Activated T-helper 17 cell treated with anti-CD3 and anti-CD28 coated beads, Interleukin-2, amount 50 U/mL, for 72 hours (primary cell): ENCODE results near the gene COX11. TPM values are rescaled to one million over a fixed set of nuclear protein-coding genes. Genes with fewer than 3 reads are reported as not detected.

Experiments
- ATAC-seq: fragments of 150-1000 bp; cut with Tn5 transposase; replicated peaks from 2 replicates; pipeline ENCODE4 v1.10.0; 2021; ENCODE audit warnings: mild to moderate bottlenecking, moderate library complexity
- H3K27ac Mint-ChIP-seq: one replicate; pipeline ENCODE4 v1.8.0; 2022; ENCODE audit warnings: mixed read lengths
- H3K27me3 Mint-ChIP-seq: one replicate; pipeline ENCODE4 v1.8.0; 2022; ENCODE audit warnings: mixed read lengths
- H3K36me3 Mint-ChIP-seq: one replicate; pipeline ENCODE4 v1.8.0; 2022; ENCODE audit warnings: low read depth, mild to moderate bottlenecking, mixed read lengths
- H3K4me1 Mint-ChIP-seq: one replicate; pipeline ENCODE4 v1.8.0; 2022; ENCODE audit warnings: mixed read lengths
- H3K4me3 Mint-ChIP-seq: one replicate; pipeline ENCODE4 v1.8.0; 2022; ENCODE audit warnings: mild to moderate bottlenecking, mixed read lengths
- H3K9me3 Mint-ChIP-seq: one replicate; pipeline ENCODE4 v1.8.0; 2022; ENCODE audit warnings: mixed read lengths
- total RNA-seq, 2 donors: library from RNA; stranded (reverse); gene quantifications; one replicate each; pipeline ENCODE4 v1.2.3, GENCODE V29; 2022

Gene COX11
- total RNA-seq, 2 donors from 2014 or later: 24.5 to 47.8 TPM

DNA sequence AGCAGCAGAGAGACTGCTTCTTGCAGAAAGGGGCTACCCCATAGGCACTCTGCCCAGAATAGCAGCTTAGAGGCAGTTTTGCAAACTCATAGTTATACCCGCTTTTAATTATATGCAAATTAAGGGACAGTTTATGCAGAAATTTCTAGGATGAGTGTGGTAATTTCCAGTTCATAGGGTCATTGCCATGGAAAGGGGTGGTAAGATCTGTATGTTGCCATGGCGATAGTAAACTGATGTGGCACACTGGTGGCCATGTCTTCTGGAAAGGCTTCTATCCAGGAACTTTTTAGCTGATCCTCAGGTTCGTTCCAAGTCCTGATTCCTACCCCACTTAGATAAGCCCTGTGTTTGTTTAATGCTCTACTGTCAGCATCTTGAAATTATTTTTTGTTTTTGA is 6.3 kb upstream of the COX11 start:
- ATAC-seq: no peak
- H3K27me3 Mint-ChIP-seq: no peaks in the 10 kb centered on the region
- H3K4me1 Mint-ChIP-seq: no peaks in the 10 kb centered on the region
- no peak overlapping the region for H3K27ac Mint-ChIP-seq
- H3K9me3 Mint-ChIP-seq: no peaks in the 10 kb centered on the region
- no peak overlapping the region for H3K4me3 Mint-ChIP-seq
- no peaks in the 10 kb centered on the region for H3K36me3 Mint-ChIP-seq

DNA sequence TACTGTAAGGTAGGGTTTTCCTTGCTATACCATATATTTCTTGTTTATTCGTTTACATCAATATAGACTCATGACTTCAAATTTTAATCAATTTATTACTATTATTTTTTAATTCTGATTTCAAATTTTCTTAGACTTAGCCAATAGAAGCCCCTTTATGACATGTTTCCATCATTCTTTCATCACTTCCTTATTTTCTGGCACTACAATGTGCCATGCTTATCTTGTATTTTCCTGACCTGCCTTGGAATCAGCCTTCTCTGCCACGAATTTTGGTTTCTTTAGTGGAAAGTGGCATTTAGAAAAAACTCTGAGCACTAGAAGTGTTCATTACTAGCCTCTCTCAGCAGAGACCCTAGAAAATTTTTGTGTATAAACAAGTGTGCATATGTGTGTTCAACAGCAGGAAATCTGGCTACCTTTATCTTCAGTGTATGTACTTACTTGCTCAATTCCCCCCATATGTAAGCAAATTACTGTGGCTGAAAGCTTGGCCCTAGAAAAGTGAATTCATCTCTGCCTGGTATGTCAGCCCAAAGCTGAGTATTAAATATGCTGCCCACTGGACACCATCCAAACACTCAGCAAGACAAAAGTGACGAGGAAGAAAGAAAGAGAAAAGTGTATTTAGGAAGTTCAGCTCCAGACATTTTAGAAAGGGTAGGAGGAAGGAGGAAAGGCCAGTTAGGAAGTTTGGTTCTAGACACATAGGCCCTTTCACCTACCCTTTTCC is 4.1 kb upstream of the COX11 start:
- Mint-ChIP-seq H3K27me3 (no peaks in the 10 kb centered on the region), H3K4me1 (no peaks in the 10 kb centered on the region), H3K27ac (no peak overlapping the region), H3K9me3 (no peaks in the 10 kb centered on the region), H3K36me3 (no peaks in the 10 kb centered on the region), H3K4me3 (no peak overlapping the region)
- ATAC-seq: no peak

DNA sequence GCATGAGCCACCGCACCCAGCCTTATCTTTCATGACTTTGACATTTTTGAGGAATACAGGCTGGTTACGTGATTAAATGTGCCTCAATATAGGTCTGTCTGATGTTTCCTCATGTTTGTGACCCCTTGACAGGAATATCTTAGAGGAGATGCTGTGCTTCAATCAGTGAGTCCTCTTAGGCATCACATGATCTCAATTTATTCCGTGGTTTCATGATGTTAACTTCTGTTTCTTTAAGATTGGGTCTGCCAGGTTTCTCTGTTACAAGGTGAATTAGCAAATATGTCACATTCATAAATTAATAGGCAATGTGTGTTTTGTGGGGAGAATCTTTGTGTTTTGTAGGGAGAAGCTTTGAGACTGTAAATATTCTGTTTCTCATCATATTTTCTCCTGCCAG is 3.4 kb upstream of the COX11 start:
- Mint-ChIP-seq H3K4me1 (no peaks in the 10 kb centered on the region), H3K27ac (no peak overlapping the region), H3K9me3 (no peaks in the 10 kb centered on the region), H3K36me3 (no peaks in the 10 kb centered on the region), H3K27me3 (no peaks in the 10 kb centered on the region), H3K4me3 (no peak overlapping the region)
- no peak for ATAC-seq

DNA sequence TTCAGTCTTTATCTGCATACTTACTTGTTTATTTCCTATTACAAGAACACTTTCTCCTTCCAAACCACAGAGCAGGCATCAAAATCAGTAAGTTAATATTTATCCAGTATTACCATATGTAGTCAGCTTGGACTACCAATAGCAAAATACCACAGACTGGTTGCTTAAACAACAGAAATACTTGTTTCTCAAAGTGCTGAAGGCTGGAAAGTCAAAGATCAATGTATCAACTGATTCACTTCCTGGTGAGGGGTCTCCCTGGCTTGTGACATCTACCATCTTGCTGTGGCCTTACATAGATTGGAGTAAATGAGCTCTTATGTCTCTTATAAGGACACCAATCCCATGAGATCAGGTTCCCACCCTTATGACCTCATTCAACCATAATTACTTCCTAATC is 2.7 kb upstream of the COX11 start:
- no peaks in the 10 kb centered on the region for H3K9me3 Mint-ChIP-seq
- no peak overlapping the region for H3K27ac Mint-ChIP-seq
- no peak overlapping the region for H3K4me3 Mint-ChIP-seq
- no peaks in the 10 kb centered on the region for H3K36me3 Mint-ChIP-seq
- no peak for ATAC-seq
- no peaks in the 10 kb centered on the region for H3K27me3 Mint-ChIP-seq
- peaks cover 6% of the 10 kb centered on the region for H3K4me1 Mint-ChIP-seq

DNA sequence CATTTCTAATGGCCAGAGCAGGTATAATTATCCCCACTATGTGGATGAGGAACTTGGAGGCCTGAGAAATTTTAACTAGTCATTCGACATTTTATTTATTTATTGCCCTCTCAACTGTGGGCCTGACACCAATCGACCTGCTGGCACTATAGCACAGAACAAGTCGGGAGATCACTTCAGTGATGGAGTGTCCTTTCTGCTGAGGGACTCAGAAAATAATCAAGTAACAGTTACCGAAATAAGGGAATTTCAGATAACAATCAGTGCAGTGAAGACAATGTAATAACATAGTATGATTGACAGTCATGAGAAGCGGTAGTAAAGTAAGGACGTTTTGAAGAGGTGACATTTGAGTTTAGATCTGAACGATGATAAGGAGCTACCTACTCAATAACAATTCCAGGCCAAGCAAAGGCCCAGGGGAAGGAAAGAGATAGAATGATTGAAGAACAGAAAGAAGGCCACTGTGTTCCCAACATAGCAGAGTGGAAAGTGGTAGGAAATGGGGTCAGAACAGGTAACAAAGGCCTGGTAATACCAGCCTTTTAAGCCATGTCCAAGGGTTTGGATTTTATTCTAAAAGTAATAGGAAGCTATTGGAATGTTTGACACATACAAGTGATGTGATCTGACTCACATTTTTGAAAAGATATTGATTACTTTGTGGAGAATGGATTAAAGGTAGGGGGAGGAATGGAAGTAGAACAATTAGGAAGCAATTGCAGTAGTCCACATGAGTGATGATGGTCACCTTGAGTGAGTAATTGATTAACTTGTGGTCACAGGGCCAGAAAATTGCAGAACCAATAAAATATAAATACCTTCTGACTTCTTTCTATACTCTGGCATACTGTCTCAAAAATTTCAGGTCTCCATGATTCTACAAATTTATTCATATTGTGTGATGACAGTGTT is 1.5 kb upstream of the COX11 start:
- no peak overlapping the region for H3K4me3 Mint-ChIP-seq
- no peak overlapping the region for H3K27ac Mint-ChIP-seq
- H3K4me1 Mint-ChIP-seq: peaks cover 6% of the 10 kb centered on the region
- H3K27me3 Mint-ChIP-seq: no peaks in the 10 kb centered on the region
- ATAC-seq: no peak
- no peaks in the 10 kb centered on the region for H3K9me3 Mint-ChIP-seq
- H3K36me3 Mint-ChIP-seq: peaks cover 12% of the 10 kb centered on the region

DNA sequence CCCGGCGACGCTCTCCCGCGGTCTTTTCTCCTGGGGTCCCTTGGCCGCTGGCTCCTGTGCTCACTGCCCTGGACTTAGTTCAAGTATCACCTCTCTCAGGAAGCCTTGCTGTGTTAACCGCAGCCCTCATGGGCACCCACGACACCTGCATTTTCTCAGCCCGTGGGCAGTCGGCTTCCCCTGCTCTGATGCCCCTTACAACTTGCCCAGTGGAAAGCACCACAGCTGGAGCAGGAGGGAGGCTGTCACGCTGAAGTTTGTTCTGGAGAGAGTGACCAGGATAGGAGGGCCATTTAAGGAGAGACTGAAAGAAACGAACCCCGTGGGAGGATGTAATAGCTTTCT is 506 bp upstream of the COX11 start:
- ATAC-seq: peak; percentile 44

DNA sequence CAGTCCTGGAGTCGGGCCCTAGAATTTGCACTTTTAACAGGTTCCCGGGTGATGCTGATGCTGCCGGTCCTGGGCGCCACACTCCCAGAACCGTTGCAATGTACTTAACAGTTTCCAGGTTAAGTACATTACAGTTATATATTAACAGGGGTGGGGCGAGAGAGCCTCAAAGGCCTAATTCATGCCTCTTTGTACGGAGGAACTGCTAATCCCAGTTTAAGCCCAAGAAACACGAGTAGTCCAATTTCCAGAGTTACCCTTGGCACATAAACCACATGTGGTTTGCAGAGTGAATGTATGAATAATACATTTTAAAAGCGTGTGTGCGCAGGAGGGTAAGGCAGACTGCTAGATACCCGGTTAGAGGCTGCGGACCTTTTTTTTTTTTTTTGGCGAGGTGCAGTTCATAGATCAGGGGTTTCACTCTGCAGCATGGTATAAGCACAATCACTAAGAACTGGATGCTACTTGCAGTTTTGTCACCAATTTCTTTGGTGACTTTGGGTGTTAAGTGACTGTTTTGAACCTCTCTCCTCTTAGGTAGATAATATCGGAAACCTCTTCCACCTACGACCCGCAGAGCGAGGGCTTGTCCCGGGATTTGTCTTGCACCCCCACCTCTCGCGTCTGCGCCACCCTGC is 713 bp downstream of the COX11 start:
- peaks cover 6% of the 10 kb centered on the region for H3K4me1 Mint-ChIP-seq
- peaks cover 34% of the 10 kb centered on the region for H3K36me3 Mint-ChIP-seq
- peak; percentile 37 for ATAC-seq
- H3K27ac Mint-ChIP-seq: no peak overlapping the region
- no peaks in the 10 kb centered on the region for H3K9me3 Mint-ChIP-seq
- H3K27me3 Mint-ChIP-seq: no peaks in the 10 kb centered on the region
- no peak overlapping the region for H3K4me3 Mint-ChIP-seq

More for the DNA sequence above, 506 bp upstream of the COX11 start:
- Mint-ChIP-seq H3K27ac (no peak overlapping the region), H3K36me3 (peaks cover 22% of the 10 kb centered on the region), H3K4me3 (no peak overlapping the region), H3K27me3 (no peaks in the 10 kb centered on the region), H3K9me3 (no peaks in the 10 kb centered on the region), H3K4me1 (peaks cover 6% of the 10 kb centered on the region)

DNA sequence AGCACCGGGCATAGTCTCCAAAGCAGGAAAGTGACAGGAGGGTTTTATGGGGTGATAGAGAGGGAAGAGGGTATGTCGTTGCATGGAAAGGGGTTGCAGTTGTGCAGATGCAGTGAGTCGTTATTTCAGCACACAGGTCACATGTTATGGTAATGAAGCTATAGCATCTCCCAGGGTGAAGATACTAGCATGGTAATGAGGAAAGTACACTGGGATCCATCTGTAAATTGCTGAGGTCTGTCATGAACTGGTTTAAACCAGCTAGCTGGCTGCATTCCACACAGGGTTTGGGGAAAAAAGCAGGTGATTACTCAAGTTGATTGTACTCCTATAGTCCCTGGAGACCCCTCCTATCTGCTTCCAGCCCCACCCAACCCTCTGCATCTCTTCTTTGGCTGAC is 11.7 kb downstream of the COX11 start:
- Mint-ChIP-seq H3K9me3 (no peaks in the 10 kb centered on the region), H3K36me3 (peaks cover 44% of the 10 kb centered on the region), H3K4me3 (no peak overlapping the region), H3K27me3 (no peaks in the 10 kb centered on the region), H3K27ac (no peak overlapping the region), H3K4me1 (no peaks in the 10 kb centered on the region)
- no peak for ATAC-seq

DNA sequence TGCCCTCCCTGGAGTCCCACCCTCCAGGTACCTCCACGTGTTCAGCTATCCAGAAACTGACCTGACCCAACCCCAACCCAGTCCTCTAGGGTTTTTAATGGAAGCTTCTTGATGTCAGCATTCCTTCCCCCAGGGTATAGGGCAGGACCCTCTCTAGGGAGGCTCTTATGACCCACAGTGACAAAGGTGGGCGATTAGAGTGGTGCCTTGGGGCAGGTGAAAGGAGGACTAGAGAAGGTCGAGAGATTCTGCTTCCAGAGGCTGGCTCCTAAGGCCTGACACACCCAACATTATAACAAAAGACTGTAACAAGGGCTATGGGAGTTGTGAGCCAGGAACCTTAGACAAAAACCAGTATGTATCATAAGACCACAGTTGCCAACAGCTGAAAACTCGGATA is 17.2 kb downstream of the COX11 start:
- Mint-ChIP-seq H3K4me3 (no peak overlapping the region), H3K36me3 (no peaks in the 10 kb centered on the region), H3K9me3 (no peaks in the 10 kb centered on the region), H3K27me3 (peaks cover 11% of the 10 kb centered on the region), H3K27ac (no peak overlapping the region), H3K4me1 (peaks cover 4% of the 10 kb centered on the region)
- ATAC-seq: no peak

DNA sequence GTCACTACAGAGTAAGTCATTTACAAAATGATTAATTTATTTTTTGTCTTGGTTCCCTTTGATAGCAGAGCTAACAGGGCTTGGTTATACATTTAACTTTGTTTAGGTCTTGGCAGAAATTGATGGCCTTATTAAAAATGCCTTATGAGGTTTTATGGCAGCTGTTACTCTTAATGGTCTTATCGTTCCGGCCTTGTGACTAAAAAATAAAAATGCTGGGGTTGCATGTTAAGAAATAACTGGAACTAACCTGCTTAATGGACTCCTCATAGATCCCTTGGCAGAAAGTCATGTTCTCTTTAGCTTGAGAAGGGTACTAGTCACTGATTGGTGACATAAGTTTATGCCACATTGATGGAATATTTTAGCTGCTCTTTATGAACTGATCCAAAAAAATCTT is 18.3 kb downstream of the COX11 start:
- H3K4me1 Mint-ChIP-seq: peaks cover 4% of the 10 kb centered on the region
- no peak overlapping the region for H3K4me3 Mint-ChIP-seq
- H3K27me3 Mint-ChIP-seq: peaks cover 11% of the 10 kb centered on the region
- H3K27ac Mint-ChIP-seq: no peak overlapping the region
- H3K36me3 Mint-ChIP-seq: no peaks in the 10 kb centered on the region
- no peak for ATAC-seq
- H3K9me3 Mint-ChIP-seq: no peaks in the 10 kb centered on the region

DNA sequence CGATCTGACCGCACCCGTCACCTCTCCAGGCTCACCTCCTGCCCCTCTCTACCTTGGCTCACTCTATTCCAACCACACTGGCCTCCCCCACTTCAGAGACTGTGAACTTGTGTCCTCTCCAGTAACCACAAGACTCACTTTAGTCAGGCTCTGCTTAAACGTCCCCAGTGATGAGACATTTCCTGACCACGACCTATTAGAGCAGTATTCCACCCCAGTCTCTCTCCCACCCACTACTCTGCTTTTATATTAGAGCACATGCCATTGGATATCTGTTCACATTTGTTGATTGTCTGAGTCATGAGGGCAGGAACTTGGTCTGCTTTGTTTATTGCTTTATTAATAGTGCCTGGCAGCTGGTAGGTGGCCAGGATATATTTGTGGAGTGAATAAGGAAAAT is 20.1 kb downstream of the COX11 start:
- H3K27ac Mint-ChIP-seq: peak overlapping the region; percentile 28
- H3K36me3 Mint-ChIP-seq: no peaks in the 10 kb centered on the region
- peak; percentile 34 for ATAC-seq
- no peak overlapping the region for H3K4me3 Mint-ChIP-seq
- H3K9me3 Mint-ChIP-seq: no peaks in the 10 kb centered on the region
- peaks cover 11% of the 10 kb centered on the region for H3K27me3 Mint-ChIP-seq
- peaks cover 4% of the 10 kb centered on the region for H3K4me1 Mint-ChIP-seq

DNA sequence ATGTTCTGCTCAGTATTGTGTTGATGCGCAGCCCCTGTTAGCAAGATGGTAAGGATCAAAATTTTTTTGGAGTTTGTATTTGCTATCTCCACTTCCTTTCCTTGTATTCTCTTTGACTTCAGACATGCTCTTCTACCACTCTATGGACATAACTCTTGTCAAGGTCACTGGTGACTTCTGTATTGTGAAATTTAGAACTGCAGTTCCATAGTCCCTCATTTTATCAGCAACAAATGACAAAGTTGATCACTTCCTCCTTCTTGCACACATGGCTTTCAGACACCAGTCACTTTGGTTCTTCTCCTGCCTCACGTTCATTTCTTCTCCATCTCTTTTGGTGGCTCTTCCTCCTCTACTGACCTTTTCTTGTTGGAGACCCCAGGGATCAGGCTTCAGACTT is 21.1 kb downstream of the COX11 start:
- no peaks in the 10 kb centered on the region for H3K36me3 Mint-ChIP-seq
- H3K4me1 Mint-ChIP-seq: peaks cover 4% of the 10 kb centered on the region
- H3K27me3 Mint-ChIP-seq: peaks cover 11% of the 10 kb centered on the region
- no peaks in the 10 kb centered on the region for H3K9me3 Mint-ChIP-seq
- H3K4me3 Mint-ChIP-seq: no peak overlapping the region
- no peak overlapping the region for H3K27ac Mint-ChIP-seq
- ATAC-seq: no peak

DNA sequence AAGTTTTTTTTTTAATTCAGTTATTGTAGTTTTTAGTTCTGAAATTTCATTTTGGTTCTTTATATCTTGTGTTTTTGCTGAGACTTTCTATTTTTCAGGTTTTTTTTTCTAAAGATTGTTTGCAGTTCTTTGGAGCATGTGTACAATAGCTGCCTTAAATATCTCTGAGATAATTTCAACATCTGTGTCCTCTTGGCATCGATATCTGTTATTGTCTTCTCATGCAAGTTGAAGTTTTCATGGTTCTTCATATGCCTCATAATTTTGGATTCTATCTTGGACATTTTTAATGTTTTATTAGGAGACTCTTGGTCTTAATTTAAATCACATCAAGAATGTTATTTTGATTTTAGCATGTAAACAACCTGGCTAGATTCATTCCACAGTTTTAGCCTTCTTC is 22.8 kb downstream of the COX11 start:
- no peak for ATAC-seq
- Mint-ChIP-seq H3K9me3 (no peaks in the 10 kb centered on the region), H3K4me1 (peaks cover 4% of the 10 kb centered on the region), H3K4me3 (no peak overlapping the region), H3K27me3 (peaks cover 11% of the 10 kb centered on the region), H3K36me3 (no peaks in the 10 kb centered on the region), H3K27ac (no peak overlapping the region)

DNA sequence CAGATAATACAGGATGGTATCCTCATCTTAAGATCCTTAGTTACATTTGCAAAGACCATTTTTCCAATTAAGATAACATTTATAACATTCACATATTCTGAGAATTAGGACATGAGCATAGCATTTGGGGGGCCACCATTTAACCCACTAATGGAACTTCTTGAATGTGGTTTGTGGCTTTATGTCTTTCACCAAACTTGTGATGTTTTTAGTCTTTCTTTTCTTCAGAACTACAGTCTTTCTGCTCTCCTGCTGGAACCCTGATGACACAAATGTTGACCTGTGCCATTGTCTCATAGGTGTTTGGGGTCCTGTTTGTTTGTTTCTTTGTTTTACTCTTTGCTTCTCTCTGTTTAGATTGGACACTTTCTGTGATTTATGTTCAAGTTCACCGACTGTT is 23.2 kb downstream of the COX11 start:
- no peak overlapping the region for H3K4me3 Mint-ChIP-seq

DNA sequence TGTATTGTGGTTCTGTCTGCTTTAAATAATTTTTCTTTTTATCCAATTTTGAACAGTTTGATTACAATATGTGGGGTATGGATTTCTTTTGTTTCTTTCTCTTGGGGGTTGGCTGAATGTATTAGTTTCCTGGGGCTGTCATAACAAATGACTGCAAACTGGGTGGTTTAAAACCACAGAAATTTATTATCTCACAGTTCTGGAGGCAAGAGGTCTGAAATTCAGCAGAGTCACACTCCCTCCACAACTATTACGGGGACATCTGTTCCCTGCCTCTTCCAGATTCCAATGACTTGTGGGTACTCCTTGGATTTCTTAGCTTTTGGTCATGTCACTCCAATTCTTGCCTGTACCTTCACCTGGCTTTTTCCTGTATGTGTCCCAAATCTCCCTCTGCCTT is 23.7 kb downstream of the COX11 start:
- ATAC-seq: no peak
- Mint-ChIP-seq H3K4me1 (peaks cover 4% of the 10 kb centered on the region), H3K9me3 (no peaks in the 10 kb centered on the region), H3K4me3 (no peak overlapping the region), H3K27ac (no peak overlapping the region), H3K27me3 (peaks cover 11% of the 10 kb centered on the region), H3K36me3 (no peaks in the 10 kb centered on the region)

More for the DNA sequence above, 23.2 kb downstream of the COX11 start:
- ATAC-seq: no peak
- Mint-ChIP-seq H3K27me3 (peaks cover 11% of the 10 kb centered on the region), H3K4me1 (peaks cover 4% of the 10 kb centered on the region), H3K36me3 (no peaks in the 10 kb centered on the region), H3K27ac (no peak overlapping the region), H3K9me3 (no peaks in the 10 kb centered on the region)
